Panc1 (cell line): ENCODE data around the gene CFP. TPM values are rescaled to one million over a fixed set of nuclear protein-coding genes. Genes with fewer than 3 reads are reported as not detected.

Experiments
- ATAC-seq: fragments of 200-7000 bp; cut with Tn5 transposase; 2 replicates; pipeline ENCODE4 v1.9.1; 2020; ENCODE audit warnings: mild to moderate bottlenecking, moderate library complexity
- BruUV-seq: library from RNA; stranded (reverse); fragments of 400-500 nt; replicated peaks from 2 replicates; lab custom pipeline; 2021; lab: Mats Ljungman, UMichigan
- CTCF ChIA-PET: fragments of 300-600 bp; sonication (Branson Sonifier 250); formaldehyde crosslinking; loops from one replicate; lab custom pipeline; 2022; ENCODE audit warnings: antibody characterized with exemption; lab: Charles Lee
- POLR2A ChIA-PET: fragments of 300-600 bp; sonication (Branson Sonifier 250); formaldehyde crosslinking; loops from one replicate; lab custom pipeline; 2022; ENCODE audit warnings: antibody characterized with exemption; lab: Charles Lee
- DNase-seq: peaks from one replicate; pipeline ENCODE4 v3.0.0-alpha.2; 2010; ENCODE audit warnings: low read depth, low spot score
- H3K27ac ChIP-seq: 2 replicates; pipeline ENCODE4 v1.5.1; 2011; ENCODE audit warnings: mild to moderate bottlenecking, low read length, inconsistent platforms
- H3K27me3 ChIP-seq: fragments of 200-500 bp; sonication (Bioruptor generic); 2 replicates; pipeline ENCODE4 v1.6.0; 2014; ENCODE audit warnings: low read length, inconsistent platforms; ENCODE audit not compliant: control insufficient read depth, insufficient read depth
- H3K36me3 ChIP-seq: fragments of 200-500 bp; sonication (Bioruptor generic); 2 replicates; pipeline ENCODE4 v1.5.1; 2014; ENCODE audit warnings: inconsistent platforms, mild to moderate bottlenecking, low read length, moderate library complexity; ENCODE audit not compliant: control insufficient read depth, insufficient read depth
- H3K4me1 ChIP-seq: 2 replicates; pipeline ENCODE4 v1.5.1; 2011; ENCODE audit warnings: inconsistent platforms, mild to moderate bottlenecking, low read length, moderate library complexity; ENCODE audit not compliant: control insufficient read depth, insufficient read depth
- H3K4me3 ChIP-seq, 2 experiments: 2 replicates each; pipeline ENCODE4 v1.5.1; 2011 to 2012; ENCODE audit warnings: low read depth in 2 of 2, low read length in 2 of 2, mild to moderate bottlenecking in 2 of 2, inconsistent platforms in 1 of 2, moderate library complexity in 1 of 2
- H3K9me3 ChIP-seq: fragments of 200-500 bp; sonication (Bioruptor generic); 2 replicates; pipeline ENCODE4 v1.5.1; 2014; ENCODE audit warnings: low read depth, mild to moderate bottlenecking, inconsistent platforms, low read length, moderate library complexity; ENCODE audit not compliant: control insufficient read depth, insufficient read depth
- POLR2AphosphoS5 ChIP-seq: IDR thresholded peaks from 2 replicates; pipeline ENCODE4 v1.6.1; 2012; ENCODE audit warnings: mild to moderate bottlenecking, low read depth, low read length, moderate library complexity
- SIN3A ChIP-seq: IDR thresholded peaks from 2 replicates; pipeline ENCODE4 v1.6.1; 2012; ENCODE audit warnings: low read depth, mild to moderate bottlenecking, low read length, moderate library complexity, borderline replicate concordance; ENCODE audit not compliant: insufficient read depth
- TCF7L2 ChIP-seq: IDR thresholded peaks from 2 replicates; pipeline ENCODE4 v1.6.1; 2011; ENCODE audit warnings: mild to moderate bottlenecking, low read depth, low read length, inconsistent platforms
- in situ Hi-C: cut with HindIII; loops from 2 replicates; pipeline ENCODE4 v1.10.0; 2016; ENCODE audit warnings: low sequenced_read_pairs, low pct_unique_long_range_greater_than_20kb
- intact Hi-C: fragments of 100-400 bp; cut with micrococcal nuclease; formaldehyde crosslinking; loops from one replicate; pipeline ENCODE4 v1.10.0; 2022; ENCODE audit not compliant: unreplicated experiment
- total RNA-seq: library from RNA; stranded (reverse); gene quantifications from one replicate; pipeline ENCODE4 v1.2.1, GENCODE V29; 2021; ENCODE audit not compliant: unreplicated experiment
- TF ChIP-seq, protein P1 (sequence below), 2 experiments: IDR thresholded peaks; 2 replicates each; pipeline ENCODE4 v1.6.1; 2011 to 2012; ENCODE audit warnings: low read depth in 2 of 2, control low read depth in 1 of 2, low read length in 1 of 2, mild to moderate bottlenecking in 1 of 2, moderate library complexity in 1 of 2; ENCODE audit not compliant: insufficient read depth in 1 of 2
- TF ChIP-seq, protein P2 (sequence below): fragments of 450-650 bp; IDR thresholded peaks from 2 replicates; pipeline ENCODE4 v1.5.1; 2017; ENCODE audit warnings: mild to moderate bottlenecking

Gene CFP
- total RNA-seq, 1 experiment from 2014 or later: 0.59 TPM

DNA sequence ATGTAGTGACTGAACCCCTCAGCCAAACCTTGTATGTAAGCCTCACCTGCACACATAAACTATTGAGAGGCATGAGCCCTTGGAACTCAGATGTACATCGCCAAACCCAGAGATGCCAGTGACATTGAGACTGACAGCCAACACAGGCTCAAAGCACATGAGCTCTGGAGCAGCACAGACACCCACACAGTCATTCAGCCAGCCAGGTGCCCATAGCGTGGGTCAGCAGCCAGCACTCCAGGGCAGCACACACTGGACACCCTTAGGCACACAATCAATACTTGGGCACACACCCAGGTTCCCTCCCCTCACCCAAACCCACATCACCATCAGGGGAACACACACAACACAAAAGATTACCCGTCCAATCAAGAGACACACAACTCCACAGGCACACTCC, 51.8 kb downstream of the CFP start:
- Histone ChIP-seq H3K4me1 (no peaks in the 10 kb centered on the region; the same call in 1 of the 2 replicates), H3K27ac (no peak overlapping the region), H3K9me3 (no peaks in the 10 kb centered on the region), H3K36me3 (no peaks in the 10 kb centered on the region), H3K27me3 (no peaks in the 10 kb centered on the region), H3K4me3 (no peak overlapping the region)
- no peak for DNase-seq
- ChIA-PET POLR2A (no interaction called here), CTCF (no interaction called here)
- BruUV-seq: no TSS peak
- no peak for ATAC-seq
- intact Hi-C loops (no loop called here), in situ Hi-C loops (no loop called here)
- no peak for TF ChIP-seq SIN3A
- TF ChIP-seq TCF7L2: no peak
- TF ChIP-seq, protein P1, sequence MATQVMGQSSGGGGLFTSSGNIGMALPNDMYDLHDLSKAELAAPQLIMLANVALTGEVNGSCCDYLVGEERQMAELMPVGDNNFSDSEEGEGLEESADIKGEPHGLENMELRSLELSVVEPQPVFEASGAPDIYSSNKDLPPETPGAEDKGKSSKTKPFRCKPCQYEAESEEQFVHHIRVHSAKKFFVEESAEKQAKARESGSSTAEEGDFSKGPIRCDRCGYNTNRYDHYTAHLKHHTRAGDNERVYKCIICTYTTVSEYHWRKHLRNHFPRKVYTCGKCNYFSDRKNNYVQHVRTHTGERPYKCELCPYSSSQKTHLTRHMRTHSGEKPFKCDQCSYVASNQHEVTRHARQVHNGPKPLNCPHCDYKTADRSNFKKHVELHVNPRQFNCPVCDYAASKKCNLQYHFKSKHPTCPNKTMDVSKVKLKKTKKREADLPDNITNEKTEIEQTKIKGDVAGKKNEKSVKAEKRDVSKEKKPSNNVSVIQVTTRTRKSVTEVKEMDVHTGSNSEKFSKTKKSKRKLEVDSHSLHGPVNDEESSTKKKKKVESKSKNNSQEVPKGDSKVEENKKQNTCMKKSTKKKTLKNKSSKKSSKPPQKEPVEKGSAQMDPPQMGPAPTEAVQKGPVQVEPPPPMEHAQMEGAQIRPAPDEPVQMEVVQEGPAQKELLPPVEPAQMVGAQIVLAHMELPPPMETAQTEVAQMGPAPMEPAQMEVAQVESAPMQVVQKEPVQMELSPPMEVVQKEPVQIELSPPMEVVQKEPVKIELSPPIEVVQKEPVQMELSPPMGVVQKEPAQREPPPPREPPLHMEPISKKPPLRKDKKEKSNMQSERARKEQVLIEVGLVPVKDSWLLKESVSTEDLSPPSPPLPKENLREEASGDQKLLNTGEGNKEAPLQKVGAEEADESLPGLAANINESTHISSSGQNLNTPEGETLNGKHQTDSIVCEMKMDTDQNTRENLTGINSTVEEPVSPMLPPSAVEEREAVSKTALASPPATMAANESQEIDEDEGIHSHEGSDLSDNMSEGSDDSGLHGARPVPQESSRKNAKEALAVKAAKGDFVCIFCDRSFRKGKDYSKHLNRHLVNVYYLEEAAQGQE (IDR thresholded peaks at IDR 0.05; ENCODE audit: insufficient read depth in 1 of 2, low read depth in 2 of 2, low read length in 1 of 2): no peak
- no peak for TF ChIP-seq POLR2AphosphoS5
- TF ChIP-seq, protein P2, sequence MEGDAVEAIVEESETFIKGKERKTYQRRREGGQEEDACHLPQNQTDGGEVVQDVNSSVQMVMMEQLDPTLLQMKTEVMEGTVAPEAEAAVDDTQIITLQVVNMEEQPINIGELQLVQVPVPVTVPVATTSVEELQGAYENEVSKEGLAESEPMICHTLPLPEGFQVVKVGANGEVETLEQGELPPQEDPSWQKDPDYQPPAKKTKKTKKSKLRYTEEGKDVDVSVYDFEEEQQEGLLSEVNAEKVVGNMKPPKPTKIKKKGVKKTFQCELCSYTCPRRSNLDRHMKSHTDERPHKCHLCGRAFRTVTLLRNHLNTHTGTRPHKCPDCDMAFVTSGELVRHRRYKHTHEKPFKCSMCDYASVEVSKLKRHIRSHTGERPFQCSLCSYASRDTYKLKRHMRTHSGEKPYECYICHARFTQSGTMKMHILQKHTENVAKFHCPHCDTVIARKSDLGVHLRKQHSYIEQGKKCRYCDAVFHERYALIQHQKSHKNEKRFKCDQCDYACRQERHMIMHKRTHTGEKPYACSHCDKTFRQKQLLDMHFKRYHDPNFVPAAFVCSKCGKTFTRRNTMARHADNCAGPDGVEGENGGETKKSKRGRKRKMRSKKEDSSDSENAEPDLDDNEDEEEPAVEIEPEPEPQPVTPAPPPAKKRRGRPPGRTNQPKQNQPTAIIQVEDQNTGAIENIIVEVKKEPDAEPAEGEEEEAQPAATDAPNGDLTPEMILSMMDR: no peak

DNA sequence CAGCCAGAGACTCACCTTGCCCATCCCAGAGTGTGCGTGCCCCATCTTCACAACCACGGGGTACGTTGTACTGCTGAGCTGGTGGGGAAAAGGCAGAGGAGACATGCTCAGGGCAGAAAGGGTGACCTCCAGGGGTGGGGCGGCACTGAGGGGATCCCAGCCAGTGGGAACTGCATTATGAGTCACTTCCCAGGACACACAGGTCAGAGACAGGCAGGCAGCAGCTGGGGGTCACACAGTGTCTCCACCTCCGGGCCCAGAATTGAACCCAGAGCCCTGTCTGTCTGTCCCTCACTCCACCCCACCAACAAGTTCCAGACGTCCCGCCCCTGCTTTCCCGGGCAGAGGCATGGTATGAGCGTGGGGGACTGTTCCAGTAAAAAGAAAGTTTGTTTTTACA, 52.3 kb downstream of the CFP start:
- H3K36me3 ChIP-seq: no peaks in the 10 kb centered on the region
- intact Hi-C loops (no loop called here), in situ Hi-C loops (no loop called here)
- H3K27ac ChIP-seq: no peak overlapping the region
- DNase-seq: no peak
- no peak for ATAC-seq
- no TSS peak for BruUV-seq
- no peaks in the 10 kb centered on the region for H3K27me3 ChIP-seq
- no peak overlapping the region for H3K4me3 ChIP-seq
- H3K4me1 ChIP-seq: no peaks in the 10 kb centered on the region; the same call in 1 of the 2 replicates
- ChIA-PET CTCF (no interaction called here), POLR2A (interaction anchor here (0.7 kb wide), 1 partner anchor 110 kb away, joined by 5 read pairs; no protein-coding TSS in a partner anchor)
- no peaks in the 10 kb centered on the region for H3K9me3 ChIP-seq
- TF ChIP-seq, protein P2: no peak
- TF ChIP-seq SIN3A (no peak), POLR2AphosphoS5 (no peak), TCF7L2 (no peak)
- TF ChIP-seq, protein P1 (IDR thresholded peaks at IDR 0.05; ENCODE audit: insufficient read depth in 1 of 2, low read depth in 2 of 2, low read length in 1 of 2): no peak
